ENCODE measurements around the gene OSBPL3. TPM values are rescaled to one million over a fixed set of nuclear protein-coding genes. Genes with fewer than 3 reads are reported as not detected.

Gene OSBPL3
- total RNA-seq, 1 experiment from 2014 or later: 19.1 TPM

GRCh38 chr7:24979470-24979862 is 512 bp downstream of the OSBPL3 start:
- DNase-seq (ENCODE audit: low spot score): peak; percentile 68

- DNase-seq (ENCODE audit: low spot score): no peak
These were observed 1.0 kb downstream of the OSBPL3 start for GRCh38 chr7:24978843-24979469.

- no peak for DNase-seq (ENCODE audit: low spot score)
These were observed 4.2 kb downstream of the OSBPL3 start for GRCh38 chr7:24975644-24976260.

GRCh38 chr7:24975172-24975571 is 4.8 kb downstream of the OSBPL3 start:
- DNase-seq (ENCODE audit: low spot score): no peak

- no peak for DNase-seq (ENCODE audit: low spot score)
These were observed 5.7 kb downstream of the OSBPL3 start for GRCh38 chr7:24974026-24974832.

GRCh38 chr7:24972991-24973390 is 7.0 kb downstream of the OSBPL3 start:
- no peak for DNase-seq (ENCODE audit: low spot score)

- no peak for DNase-seq (ENCODE audit: low spot score)
These were observed 7.9 kb downstream of the OSBPL3 start for GRCh38 chr7:24972166-24972477.

GRCh38 chr7:24971333-24972165 is 8.4 kb downstream of the OSBPL3 start:
- peak; percentile 93 for DNase-seq (ENCODE audit: low spot score)

GRCh38 chr7:24970676-24971075 is 9.3 kb downstream of the OSBPL3 start:
- peak; percentile 53 for DNase-seq (ENCODE audit: low spot score)

GRCh38 chr7:24968165-24968564 is 11.8 kb downstream of the OSBPL3 start:
- no peak for DNase-seq (ENCODE audit: low spot score)

GRCh38 chr7:24967696-24968095 is 12.3 kb downstream of the OSBPL3 start:
- DNase-seq (ENCODE audit: low spot score): no peak

GRCh38 chr7:24966802-24967201 is 13.2 kb downstream of the OSBPL3 start:
- no peak for DNase-seq (ENCODE audit: low spot score)

GRCh38 chr7:24965831-24966708 is 13.9 kb downstream of the OSBPL3 start:
- peak; percentile 90 for DNase-seq (ENCODE audit: low spot score)

- DNase-seq (ENCODE audit: low spot score): no peak
These were observed 15.8 kb downstream of the OSBPL3 start for GRCh38 chr7:24964191-24964590.

GRCh38 chr7:24963218-24963617 is 16.8 kb downstream of the OSBPL3 start:
- DNase-seq (ENCODE audit: low spot score): peak; percentile 46

- DNase-seq (ENCODE audit: low spot score): no peak
These were observed 17.5 kb downstream of the OSBPL3 start for GRCh38 chr7:24962418-24962962.

GRCh38 chr7:24959735-24960485 is 20.1 kb downstream of the OSBPL3 start:
- DNase-seq (ENCODE audit: low spot score): no peak

- DNase-seq (ENCODE audit: low spot score): no peak
These were observed 21.6 kb downstream of the OSBPL3 start for GRCh38 chr7:24958399-24958798.

- DNase-seq (ENCODE audit: low spot score): no peak
These were observed 24.0 kb downstream of the OSBPL3 start for GRCh38 chr7:24956021-24956420.

- no peak for DNase-seq (ENCODE audit: low spot score)
These were observed 24.7 kb downstream of the OSBPL3 start for GRCh38 chr7:24955313-24955712.
